ENCODE results near the gene IQSEC1. TPM values are rescaled to one million over a fixed set of nuclear protein-coding genes. Genes with fewer than 3 reads are reported as not detected.

IQSEC1 gene
- total and polyA plus RNA-seq, 10 of the 15 experiments (the other 5 are each of a cell fraction or from before 2014, with no cell fraction given), result 0.92 to 55.2 (median 8.5) TPM

GRCh38 chr3:13082677-13083076, 9.4 kb upstream of the IQSEC1 start:
- TF ChIP-seq EGR1 (IDR thresholded peaks at IDR 0.05; ENCODE audit: borderline replicate concordance in 1 of 2, low read depth in 2 of 2, low read length in 2 of 2), result no peak
- no peak for TF ChIP-seq RELA (IDR thresholded peaks at IDR 0.05; ENCODE audit: borderline replicate concordance, partially characterized antibody)
- no peak for TF ChIP-seq NKRF (conservative IDR thresholded peaks at IDR 0.05)
- TF ChIP-seq ZBTB33 (IDR thresholded peaks at IDR 0.05), result no peak
- no peak for TF ChIP-seq POU2F2 (IDR thresholded peaks at IDR 0.05; ENCODE audit: borderline replicate concordance, low read depth, low read length)
- TF ChIP-seq IKZF1 (conservative IDR thresholded peaks at IDR 0.05), result no peak
- TF ChIP-seq SUZ12 (IDR thresholded peaks at IDR 0.05; ENCODE audit: unreplicated experiment), result no peak
- in situ Hi-C loops (cut with MboI), result no loop called here
- FAIRE-seq (no peak), DNase-seq (ENCODE audit: low read depth, low spot score) (no peak), ATAC-seq (no peak)
- ChIA-PET CTCF (interaction anchor here (2.2 to 2.4 kb wide), 2 partner anchors 9 to 370 kb away, joined by 16 read pairs; no protein-coding TSS in a partner anchor), RAD21 (ENCODE audit: unreplicated experiment) (interaction anchor here (1.4 to 1.7 kb wide), 3 partner anchors 9 to 10 kb away, joined by 3 to 5 read pairs (median 5); no protein-coding TSS in a partner anchor), SMC1A (ENCODE audit: uncharacterized antibody, unreplicated experiment) (interaction anchor here (0.9 to 1.4 kb wide), 2 partner anchors 9 to 11 kb away, joined by 4 read pairs; partner anchors contain the start of gene IQSEC1), POLR2A (no interaction called here)
- no peaks in the 10 kb centered on the region for H4K20me1 ChIP-seq (ENCODE audit: control insufficient read depth, insufficient read depth)
- H3K9me3 ChIP-seq (replicated peaks; ENCODE audit: control insufficient read depth, insufficient read depth, low read length), result no peaks in the 10 kb centered on the region
- no peaks in the 10 kb centered on the region for H3K27me3 ChIP-seq (replicated peaks in 1 of 2; ENCODE audit: control insufficient read depth in 2 of 2, insufficient read depth in 2 of 2, low read length in 1 of 2)
- no peak overlapping the region for H2AFZ ChIP-seq (ENCODE audit: control insufficient read depth, low read depth, low read length)
- no peak overlapping the region for H3K4me3 ChIP-seq
- H3K36me3 ChIP-seq (ENCODE audit: control insufficient read depth in 2 of 2, insufficient read depth in 2 of 2, low read length in 1 of 2), result no peaks in the 10 kb centered on the region
- 74% methylated on average over 9 of the region's 13 CpGs for WGBS (ENCODE audit: insufficient coverage, insufficient replicate concordance, low lambda C conversion rate, missing lambda C conversion rate)
- no peak overlapping the region for H3K9ac ChIP-seq (ENCODE audit: control insufficient read depth, insufficient read depth, low read length)
- BruUV-seq (replicated peaks), result no TSS peak
- intact Hi-C loops (cut with micrococcal nuclease; ENCODE audit: unreplicated experiment), result no loop called here
- H3K27ac ChIP-seq (ENCODE audit: control insufficient read depth, insufficient read depth), result no peak overlapping the region
- no peak overlapping the region for H3K4me2 ChIP-seq (ENCODE audit: control insufficient read depth, insufficient read depth)
- H3K4me1 ChIP-seq (ENCODE audit: control insufficient read depth, insufficient read depth, low read length), result peaks cover 40% of the 10 kb centered on the region
- no peaks in the 10 kb centered on the region for H3K79me2 ChIP-seq (ENCODE audit: control insufficient read depth, insufficient read depth, low read length)

Measured in GM12878 (cell line).